HepG2 (cell line): Measurements from ENCODE around the gene RPAP2. TPM values are rescaled to one million over a fixed set of nuclear protein-coding genes. Genes with fewer than 3 reads are reported as not detected.

Experiments used
- FOXP1 ChIP-seq, 2 experiments: fragments of 450-650 bp in 1 of 2; IDR thresholded peaks; 2 replicates each; pipeline ENCODE4 v1.6.1; 2017 to 2018; ENCODE audit warnings: antibody characterized with exemption in 1 of 2
- HNF4G ChIP-seq, 2 experiments: sonication (generic) in 1 of 2; formaldehyde crosslinking in 1 of 2; IDR thresholded peaks; 2 replicates each; pipeline versions ENCODE4 v1.4.0 to v1.6.1; 2011 to 2020; ENCODE audit warnings: borderline replicate concordance in 2 of 2, low read depth in 2 of 2, mild to moderate bottlenecking in 2 of 2, low read length in 1 of 2, missing genetic modification reagents in 1 of 2, moderate library complexity in 1 of 2
- RARA ChIP-seq: IDR thresholded peaks from 2 replicates; pipeline ENCODE4 v1.6.1; 2016; ENCODE audit warnings: missing genetic modification reagents, missing compliant biosample characterization
- RCOR2 ChIP-seq: IDR thresholded peaks from 2 replicates; pipeline ENCODE4 v1.6.1; 2016; ENCODE audit warnings: missing biosample characterization, missing genetic modification reagents
- TGIF2 ChIP-seq: IDR thresholded peaks from 2 replicates; pipeline ENCODE4 v1.6.1; 2016; ENCODE audit warnings: control low read depth, missing compliant biosample characterization
- UBTF ChIP-seq: sonication (generic); formaldehyde crosslinking; IDR thresholded peaks from 2 replicates; pipeline ENCODE4 v1.4.0; 2020; ENCODE audit warnings: mild to moderate bottlenecking, missing genetic modification reagents
- ZNF350 ChIP-seq: sonication (generic); formaldehyde crosslinking; IDR thresholded peaks from 2 replicates; pipeline ENCODE4 v1.4.0; 2020; ENCODE audit warnings: mild to moderate bottlenecking, low read depth, missing genetic modification reagents, borderline replicate concordance
- ZNF431 ChIP-seq: sonication (generic); formaldehyde crosslinking; IDR thresholded peaks from 2 replicates; pipeline ENCODE4 v1.9.0; 2022; ENCODE audit warnings: missing genetic modification reagents, low read depth, mild to moderate bottlenecking, borderline replicate concordance
- ZNF580 ChIP-seq: IDR thresholded peaks from 2 replicates; pipeline ENCODE4 v1.6.1; 2016; ENCODE audit warnings: low read depth, borderline replicate concordance
- ZNF776 ChIP-seq: sonication (generic); formaldehyde crosslinking; IDR thresholded peaks from 2 replicates; pipeline ENCODE4 v1.4.0; 2020; ENCODE audit warnings: mild to moderate bottlenecking, missing genetic modification reagents
- ZNF781 ChIP-seq: sonication (generic); formaldehyde crosslinking; IDR thresholded peaks from 2 replicates; pipeline ENCODE4 v1.5.1; 2020; ENCODE audit warnings: borderline replicate concordance, mild to moderate bottlenecking, missing genetic modification reagents; ENCODE audit errors: not compliant biosample characterization
- ZUFSP ChIP-seq: sonication (generic); formaldehyde crosslinking; IDR thresholded peaks from 2 replicates; pipeline ENCODE4 v1.9.0; 2021; ENCODE audit warnings: missing genetic modification reagents, mild to moderate bottlenecking, borderline replicate concordance
- polyA plus RNA-seq, 8 experiments: library from polyadenylated mRNA; depleted of rRNA in 3 of 8; stranded (reverse) in 7 of 8; unstranded in 1 of 8; fragments of >200 nt; fragmentation: Illumina TruSeq in 4 of 8; extraction: Trizol in 4 of 8; gene quantifications; 2 replicates each; pipeline versions ENCODE4 v1.2.1 to v1.2.3, GENCODE V29; 2011 to 2016; ENCODE audit warnings: low read depth in 4 of 8, missing spikeins in 1 of 8, mixed read lengths in 1 of 8; ENCODE audit not compliant: insufficient read depth in 1 of 8
- total RNA-seq, 5 experiments: library from RNA; depleted of rRNA; stranded (reverse); fragments of >200 nt; fragmentation: Illumina TruSeq; extraction: Trizol; gene quantifications; 2 replicates each; pipeline ENCODE4 v1.2.3, GENCODE V29; 2016; ENCODE audit warnings: low read depth in 1 of 5

Gene RPAP2
- total and polyA plus RNA-seq, 2 of the 13 experiments (the other 11 are each of a cell fraction or from before 2014, with no cell fraction given): 10.0 to 34.8 TPM

- no peak for TF ChIP-seq TGIF2 (CRISPR knock-in tag)
- no peak for TF ChIP-seq UBTF
- no peak for TF ChIP-seq ZUFSP (CRISPR knock-in tag)
- no peak for TF ChIP-seq FOXP1 (IDR thresholded peaks at IDR 0.05)
- TF ChIP-seq FOXP1 (CRISPR knock-in tag; IDR thresholded peaks at IDR 0.05): no peak
- TF ChIP-seq HNF4G (IDR thresholded peaks at IDR 0.05; ENCODE audit: borderline replicate concordance, low read depth, low read length): no peak
- TF ChIP-seq HNF4G (CRISPR knock-in tag; IDR thresholded peaks at IDR 0.05; ENCODE audit: borderline replicate concordance, low read depth): no peak
- TF ChIP-seq ZNF781 (CRISPR knock-in tag): no peak
- no peak for TF ChIP-seq RARA (CRISPR knock-in tag)
- no peak for TF ChIP-seq ZNF580 (CRISPR knock-in tag)
- TF ChIP-seq ZNF776: no peak
- no peak for TF ChIP-seq RCOR2 (CRISPR knock-in tag)
- no peak for TF ChIP-seq ZNF350 (CRISPR knock-in tag)
- TF ChIP-seq ZNF431 (CRISPR knock-in tag): no peak
These were observed 23.9 kb upstream of the RPAP2 start (continued) for GRCh38 chr1:92274939-92275338.
